Hematopoietic multipotent progenitor cell treated with erythropoietin and hydrocortisone succinate and interleukin-3 and kit ligand, for 6 days (in vitro differentiated cells): ENCODE results near the gene FSD1L.
"Not testable (repeated sequence)": the region's sequence is repeated elsewhere in the genome, so short reads cannot be mapped to it uniquely, and the experiment has no call there.

Source experiments
- DNase-seq: peaks from one replicate; pipeline ENCODE4 v3.0.0-alpha.2; 2015

Gene FSD1L

DNA sequence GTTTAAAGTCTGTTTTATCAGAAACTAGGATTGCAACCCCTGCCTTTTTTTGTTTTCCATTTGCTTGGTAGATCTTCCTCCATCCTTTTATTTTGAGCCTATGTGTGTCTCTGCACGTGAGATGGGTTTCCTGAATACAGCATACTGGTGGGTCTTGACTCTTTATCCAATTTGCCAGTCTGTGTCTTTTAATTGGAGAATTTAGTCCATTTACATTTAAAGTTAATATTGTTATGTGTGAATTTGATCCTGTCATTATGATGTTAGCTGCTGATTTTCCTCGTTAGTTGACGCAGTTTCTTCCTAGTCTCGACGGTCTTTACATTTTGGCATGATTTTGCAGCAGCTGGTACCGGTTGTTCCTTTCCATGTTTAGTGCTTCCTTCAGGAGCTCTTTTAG, 132.1 kb downstream of the FSD1L start:
- not testable (repeated sequence) for DNase-seq

DNA sequence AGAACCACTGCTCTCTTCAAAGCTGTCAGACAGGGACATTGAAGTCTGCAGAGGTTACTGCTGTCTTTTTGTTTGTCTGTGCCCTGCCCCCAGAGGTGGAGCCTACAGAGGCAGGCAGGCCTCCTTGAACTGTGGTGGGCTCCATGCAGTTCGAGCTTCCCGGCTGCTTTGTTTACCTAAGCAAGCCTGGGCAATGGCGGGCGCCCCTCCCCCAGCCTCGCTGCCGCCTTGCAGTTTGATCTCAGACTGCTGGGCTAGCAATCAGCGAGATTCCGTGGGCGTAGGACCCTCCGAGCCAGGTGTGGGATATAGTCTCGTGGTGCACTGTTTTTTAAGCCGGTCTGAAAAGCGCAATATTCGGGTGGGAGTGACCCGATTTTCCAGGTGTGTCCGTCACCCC, 133.7 kb downstream of the FSD1L start:
- not testable (repeated sequence) for DNase-seq

DNA sequence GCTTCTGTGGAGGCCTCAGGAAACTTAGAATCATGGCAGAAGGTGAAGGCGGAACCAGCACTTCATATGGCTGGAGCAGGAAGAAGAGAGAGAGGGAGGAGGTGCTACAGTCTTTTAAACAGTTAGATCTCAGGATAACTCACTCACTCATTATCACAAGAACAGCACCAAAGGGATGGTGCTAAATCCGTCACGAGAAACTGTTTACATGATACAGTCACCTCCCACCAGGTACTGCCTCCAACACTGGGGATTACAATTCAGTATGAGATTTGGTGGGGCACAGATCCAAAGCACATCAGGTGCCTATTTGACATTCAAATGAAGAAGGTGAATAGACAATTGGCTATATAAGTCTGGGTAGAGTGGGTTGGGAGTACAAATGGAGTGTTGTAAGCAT, 145.3 kb downstream of the FSD1L start:
- no peak for DNase-seq
